Activated CD4-positive, alpha-beta T cell treated with anti-CD3 and anti-CD28 coated beads for 36 hours (primary cell): ENCODE data around the gene NOP56. TPM values are rescaled to one million over a fixed set of nuclear protein-coding genes. Genes with fewer than 3 reads are reported as not detected.

Source experiments
- ATAC-seq: fragments of 200-7000 bp; cut with Tn5 transposase; one replicate; pipeline ENCODE4 v1.10.0; 2021; ENCODE audit warnings: mild to moderate bottlenecking, moderate library complexity
- CTCF ChIA-PET: fragments of 350-600 bp; sonication (Branson Sonifier 250); formaldehyde crosslinking; loops from one replicate; lab custom pipeline; 2021; ENCODE audit warnings: antibody characterized with exemption; lab: Charles Lee
- POLR2A ChIA-PET: fragments of 350-600 bp; sonication (Branson Sonifier 250); formaldehyde crosslinking; loops from one replicate; lab custom pipeline; 2021; ENCODE audit warnings: antibody characterized with exemption, inconsistent platforms; lab: Charles Lee
- DNase-seq: peaks from one replicate; pipeline ENCODE4 v3.0.0-alpha.2; 2020
- H3K27ac Mint-ChIP-seq: one replicate; pipeline ENCODE4 v1.8.0; 2021; ENCODE audit warnings: mixed read lengths
- H3K27me3 Mint-ChIP-seq: one replicate; pipeline ENCODE4 v1.8.0; 2021; ENCODE audit warnings: mixed read lengths
- H3K36me3 Mint-ChIP-seq: one replicate; pipeline ENCODE4 v1.8.0; 2021; ENCODE audit warnings: low read depth, mixed read lengths
- H3K4me1 Mint-ChIP-seq: one replicate; pipeline ENCODE4 v1.8.0; 2021; ENCODE audit warnings: mixed read lengths
- H3K4me3 Mint-ChIP-seq: one replicate; pipeline ENCODE4 v1.8.0; 2021; ENCODE audit warnings: mild to moderate bottlenecking, moderate library complexity, mixed read lengths
- H3K9me3 Mint-ChIP-seq: one replicate; pipeline ENCODE4 v1.8.0; 2021; ENCODE audit warnings: low read depth, mixed read lengths
- intact Hi-C, 2 experiments: fragments of 100-400 bp; cut with DNase I in 1 of 2; cut with micrococcal nuclease in 1 of 2; formaldehyde crosslinking; loops; one replicate each; pipeline versions ENCODE4 v1.14.2 to v1.15.1; 2022 to 2024; cut with DNase I, micrococcal nuclease
- total RNA-seq, 2 experiments: library from RNA; stranded (reverse); gene quantifications; one replicate each; pipeline ENCODE4 v1.2.3, GENCODE V29; 2021

NOP56 gene
- total RNA-seq, 2 experiments from 2014 or later = 504 to 532 TPM

GRCh38 chr20:2687514-2687913 lies 35.1 kb downstream of the NOP56 start:
- Mint-ChIP-seq H3K4me3 (no peak overlapping the region), H3K4me1 (peaks cover 18% of the 10 kb centered on the region)

DNA sequence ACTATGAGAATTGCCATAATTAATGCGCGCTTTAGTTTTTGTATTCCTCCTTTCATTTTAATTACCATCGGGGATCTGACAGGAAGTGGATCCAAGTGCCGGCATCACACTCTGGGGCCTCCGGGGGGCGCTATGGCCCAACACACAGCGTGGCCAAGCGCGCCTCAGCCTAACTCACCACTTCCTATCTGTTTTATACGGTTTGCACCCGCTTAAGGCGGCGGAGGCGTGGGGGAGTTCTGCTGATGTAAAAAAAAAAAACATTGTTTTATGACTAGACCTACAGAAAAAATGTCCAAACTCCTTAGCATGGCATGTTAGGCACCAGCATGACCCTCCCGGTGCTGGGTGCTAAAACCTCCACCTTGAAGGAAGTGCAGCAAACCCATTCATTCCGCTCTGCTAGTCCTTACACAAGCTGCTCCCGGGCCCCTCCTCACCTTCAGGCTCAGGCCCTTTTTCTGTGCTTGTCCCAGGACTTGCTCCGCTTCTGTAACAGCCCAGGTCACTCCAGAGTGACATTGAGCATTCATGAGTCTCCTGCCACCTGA lies 35.7 kb downstream of the NOP56 start:
- CTCF ChIA-PET = interaction anchor here (0.6 to 5.8 kb wide), 28 partner anchors 8 to 966 kb away, joined by 3 to 71 read pairs (median 4); no protein-coding TSS in a partner anchor
- Mint-ChIP-seq H3K36me3 (no peaks in the 10 kb centered on the region), H3K27me3 (peaks cover 18% of the 10 kb centered on the region), H3K4me3 (no peak overlapping the region), H3K9me3 (no peaks in the 10 kb centered on the region), H3K27ac (peak overlapping the region; percentile 33), H3K4me1 (peaks cover 18% of the 10 kb centered on the region)
- ATAC-seq = peak; percentile 95
- intact Hi-C loops = loop anchor here (1.0 to 5.0 kb wide), 7 partner anchors 55 to 389 kb away; no protein-coding TSS in a partner anchor
- peak; percentile 91 for DNase-seq
- POLR2A ChIA-PET = interaction anchor here (1.0 kb wide), 1 partner anchor 184 kb away, joined by 3 read pairs; no protein-coding TSS in a partner anchor

More at GRCh38 chr20:2687514-2687913, 35.1 kb downstream of the NOP56 start:
- Mint-ChIP-seq H3K9me3 (no peaks in the 10 kb centered on the region), H3K27me3 (peaks cover 22% of the 10 kb centered on the region), H3K27ac (peak overlapping the region; percentile 33), H3K36me3 (no peaks in the 10 kb centered on the region)
- ChIA-PET CTCF (interaction anchor here (0.6 to 5.8 kb wide), 18 partner anchors 12 to 628 kb away, joined by 3 to 71 read pairs (median 4); no protein-coding TSS in a partner anchor), POLR2A (interaction anchor here (1.0 kb wide), 1 partner anchor 185 kb away, joined by 3 read pairs; no protein-coding TSS in a partner anchor)
- no peak for DNase-seq
- no peak for ATAC-seq
- intact Hi-C loops = loop anchor here in 1 of 2 experiments (5.0 kb wide), 1 partner anchor 390 kb away; no protein-coding TSS in a partner anchor

GRCh38 chr20:2690213-2690612 lies 37.8 kb downstream of the NOP56 start:
- POLR2A ChIA-PET = interaction anchor here (0.5 kb wide), 1 partner anchor 155 kb away, joined by 5 read pairs; no protein-coding TSS in a partner anchor
- no peak for ATAC-seq
- intact Hi-C loops = no loop called here

DNA sequence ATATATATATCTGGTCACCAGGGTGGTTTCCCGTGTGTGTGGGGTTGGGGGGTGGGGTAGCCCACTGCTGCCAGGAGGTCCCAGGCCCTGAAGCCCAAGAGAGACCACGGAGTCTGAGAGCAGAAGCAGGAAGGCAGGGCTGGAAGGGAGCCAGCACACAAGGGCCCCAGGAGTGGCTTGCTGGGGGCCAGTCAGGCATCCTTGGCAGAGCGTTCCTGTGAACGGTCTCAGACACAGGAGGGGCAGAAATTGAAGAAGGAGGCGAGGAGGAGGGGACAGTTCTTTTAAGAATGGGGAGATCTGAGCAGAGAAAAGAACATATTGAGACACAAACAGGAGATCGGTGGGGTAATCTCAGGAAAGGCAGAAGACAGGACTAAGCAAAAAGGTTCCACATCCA lies 38.3 kb downstream of the NOP56 start:
- H3K27ac Mint-ChIP-seq = no peak overlapping the region
- ATAC-seq (no peak), DNase-seq (no peak)
- ChIA-PET POLR2A (no interaction called here), CTCF (interaction anchor here (0.9 to 4.1 kb wide), 3 partner anchors 40 to 65 kb away, joined by 4 to 71 read pairs (median 30); no protein-coding TSS in a partner anchor)
- peaks cover 18% of the 10 kb centered on the region for H3K4me1 Mint-ChIP-seq
- no peaks in the 10 kb centered on the region for H3K36me3 Mint-ChIP-seq
- no peaks in the 10 kb centered on the region for H3K9me3 Mint-ChIP-seq
- H3K4me3 Mint-ChIP-seq = peak overlapping the region; percentile 78
- intact Hi-C loops = no loop called here
- peaks cover 33% of the 10 kb centered on the region for H3K27me3 Mint-ChIP-seq

More at GRCh38 chr20:2690213-2690612, 37.8 kb downstream of the NOP56 start:
- Mint-ChIP-seq H3K36me3 (no peaks in the 10 kb centered on the region), H3K27ac (no peak overlapping the region), H3K9me3 (no peaks in the 10 kb centered on the region), H3K27me3 (peaks cover 28% of the 10 kb centered on the region), H3K4me1 (peaks cover 18% of the 10 kb centered on the region), H3K4me3 (no peak overlapping the region)
- DNase-seq = no peak
- CTCF ChIA-PET = interaction anchor here (4.0 to 5.8 kb wide), 4 partner anchors 40 to 311 kb away, joined by 30 to 71 read pairs (median 38); no protein-coding TSS in a partner anchor

DNA sequence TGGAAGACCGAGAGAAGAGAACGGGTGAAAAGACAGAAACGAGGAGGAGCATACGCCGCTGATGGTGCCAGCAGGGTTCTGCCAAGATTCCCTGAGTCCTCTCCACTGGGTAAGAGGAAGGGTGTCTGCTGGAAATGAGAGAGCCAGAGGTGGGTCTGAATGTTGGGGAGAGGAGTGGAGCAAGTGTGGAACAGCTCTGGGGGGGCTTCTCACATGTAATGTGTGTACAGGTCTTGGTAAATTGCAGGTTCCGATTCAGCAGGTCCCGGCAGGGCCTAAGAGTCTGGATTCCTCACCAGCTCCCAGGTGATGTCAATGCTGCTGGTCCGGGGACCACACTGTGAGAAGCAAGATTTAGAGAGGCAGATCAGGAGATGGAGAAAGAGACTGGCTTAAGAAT lies 38.7 kb downstream of the NOP56 start:
- Mint-ChIP-seq H3K9me3 (no peaks in the 10 kb centered on the region), H3K4me3 (peak overlapping the region; percentile 78), H3K27ac (no peak overlapping the region), H3K27me3 (peaks cover 37% of the 10 kb centered on the region), H3K4me1 (peaks cover 18% of the 10 kb centered on the region), H3K36me3 (no peaks in the 10 kb centered on the region)
- DNase-seq (no peak), ATAC-seq (no peak)
- ChIA-PET POLR2A (interaction anchor here (0.5 kb wide), 1 partner anchor 233 kb away, joined by 3 read pairs; no protein-coding TSS in a partner anchor), CTCF (interaction anchor here (0.9 to 1.1 kb wide), 2 partner anchors 64 to 82 kb away, joined by 3 to 4 read pairs; no protein-coding TSS in a partner anchor)
- intact Hi-C loops = no loop called here

DNA sequence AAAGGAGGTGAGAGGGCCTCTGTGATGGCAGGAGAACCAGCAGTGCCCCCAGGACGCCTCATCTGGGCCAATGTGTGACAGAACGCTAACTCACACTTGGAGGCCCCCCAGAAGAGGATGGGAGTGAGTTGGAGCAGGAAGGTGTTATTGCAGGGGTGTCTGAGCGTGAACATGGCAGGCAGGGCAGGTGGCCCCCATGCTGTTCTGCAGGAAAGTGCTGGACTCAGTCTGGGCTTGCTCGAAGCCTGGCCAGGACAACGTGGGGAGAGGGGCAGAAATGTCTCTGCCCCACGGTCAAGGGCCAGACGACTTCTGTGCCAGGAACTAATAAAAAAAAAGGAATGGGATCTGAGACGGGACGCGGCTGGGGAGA lies 39.2 kb downstream of the NOP56 start:
- ATAC-seq (no peak), DNase-seq (no peak)
- Mint-ChIP-seq H3K36me3 (no peaks in the 10 kb centered on the region), H3K4me1 (peaks cover 18% of the 10 kb centered on the region), H3K9me3 (no peaks in the 10 kb centered on the region), H3K4me3 (peak overlapping the region; percentile 78), H3K27me3 (peaks cover 37% of the 10 kb centered on the region), H3K27ac (no peak overlapping the region)
- CTCF ChIA-PET = interaction anchor here (0.9 to 1.9 kb wide), 3 partner anchors 64 to 82 kb away, joined by 3 to 4 read pairs (median 4); no protein-coding TSS in a partner anchor
- intact Hi-C loops = loop anchor here in 1 of 2 experiments (1.0 kb wide), 1 partner anchor 182 kb away; the partner anchor contains the start of gene PTPRA
- POLR2A ChIA-PET = interaction anchor here (0.5 kb wide), 1 partner anchor 234 kb away, joined by 3 read pairs; no protein-coding TSS in a partner anchor

- Mint-ChIP-seq H3K9me3 (no peaks in the 10 kb centered on the region), H3K4me1 (peaks cover 18% of the 10 kb centered on the region), H3K27ac (peak within 1 kb of the TSS; percentile 73), H3K36me3 (no peaks in the 10 kb centered on the region), H3K27me3 (peaks cover 41% of the 10 kb centered on the region), H3K4me3 (peak within 1 kb of the TSS; percentile 78)
- ChIA-PET POLR2A (no interaction called here), CTCF (interaction anchor here (1.1 to 1.9 kb wide), 2 partner anchors 70 to 81 kb away, joined by 3 to 4 read pairs; no protein-coding TSS in a partner anchor)
- DNase-seq (peak; percentile 59), ATAC-seq (no peak)
- intact Hi-C loops = loop anchor here in 1 of 2 experiments (1.0 kb wide), 1 partner anchor 181 kb away; the partner anchor contains the start of gene PTPRA
Measured at GRCh38 chr20:2692036-2692885, 39.8 kb downstream of the NOP56 start, which contains the start of gene EBF4. TSS of gene EBF4 (plus strand) at chr20:2692780. CDS start at chr20:2693646, 866 bp downstream.

DNA sequence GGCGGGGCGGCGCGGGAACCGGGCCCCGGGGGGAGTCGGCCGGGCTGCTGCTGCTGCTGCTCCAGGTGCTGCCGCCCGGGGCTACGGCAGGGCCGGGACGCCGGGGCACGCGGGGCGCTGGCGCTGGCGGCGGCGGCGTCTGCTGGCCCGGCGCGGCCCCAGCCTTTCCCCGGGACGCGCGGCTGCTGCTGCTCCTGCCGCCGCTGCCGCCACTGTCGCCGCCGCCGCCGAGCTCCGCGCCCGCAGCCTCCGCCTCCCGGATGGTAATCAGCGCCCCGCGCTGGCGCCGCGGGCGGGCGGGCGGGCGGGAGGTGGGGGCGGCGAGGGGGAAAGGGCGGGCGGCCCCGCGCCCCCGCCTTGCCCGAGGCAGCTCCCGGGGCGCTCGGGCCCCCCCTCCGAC lies 40.5 kb downstream of the NOP56 start:
- Mint-ChIP-seq H3K36me3 (no peaks in the 10 kb centered on the region), H3K4me3 (no peak overlapping the region), H3K4me1 (peaks cover 17% of the 10 kb centered on the region), H3K27ac (no peak overlapping the region), H3K27me3 (peaks cover 41% of the 10 kb centered on the region), H3K9me3 (no peaks in the 10 kb centered on the region)
- POLR2A ChIA-PET = no interaction called here
- intact Hi-C loops = loop anchor here in 1 of 2 experiments (1.0 kb wide), 3 partner anchors 50 to 180 kb away; partner anchors contain the start of gene PTPRA
- ATAC-seq (peak; percentile 6), DNase-seq (peak; percentile 48)
- CTCF ChIA-PET = interaction anchor here (1.9 kb wide), 1 partner anchor 69 kb away, joined by 4 read pairs; no protein-coding TSS in a partner anchor

DNA sequence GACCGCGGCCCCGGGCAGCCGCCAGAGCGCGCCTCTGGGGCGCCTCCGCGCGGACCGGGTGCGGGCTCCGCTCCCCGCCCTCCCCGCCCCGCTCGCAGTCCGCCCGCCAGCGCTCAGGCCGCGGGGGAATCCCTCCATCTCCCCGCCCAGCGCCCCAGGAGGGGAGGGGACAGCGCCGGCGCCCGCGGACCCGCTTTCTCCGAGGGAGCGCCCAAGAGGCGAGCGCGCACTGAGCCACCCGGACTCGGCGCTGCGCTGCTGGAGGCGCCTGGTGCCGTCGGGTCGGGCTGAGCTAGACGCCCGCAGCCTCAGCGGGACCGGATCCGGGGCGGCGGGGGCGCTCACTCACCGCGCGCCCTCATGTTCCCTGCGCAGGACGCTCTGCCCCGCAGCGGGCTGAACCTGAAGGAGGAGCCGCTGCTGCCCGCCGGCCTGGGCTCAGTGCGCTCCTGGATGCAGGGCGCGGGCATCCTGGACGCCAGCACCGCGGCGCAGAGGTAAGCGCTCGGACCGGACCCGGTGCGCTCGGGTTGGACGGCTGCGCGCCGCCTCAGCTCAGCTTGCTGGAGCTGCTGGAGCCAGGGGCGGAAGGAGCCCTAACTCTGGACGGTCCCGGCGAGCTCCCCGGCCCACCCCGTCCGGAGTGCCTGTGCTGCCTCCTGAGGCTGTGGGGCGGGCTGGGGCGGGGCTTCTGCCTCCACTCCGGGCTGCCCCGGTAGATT lies 41.0 kb downstream of the NOP56 start:
- H3K4me3 Mint-ChIP-seq = no peak overlapping the region
- H3K4me1 Mint-ChIP-seq = peaks cover 11% of the 10 kb centered on the region
- DNase-seq (peak; percentile 71), ATAC-seq (peak; percentile 67)
- H3K36me3 Mint-ChIP-seq = no peaks in the 10 kb centered on the region
- CTCF ChIA-PET = interaction anchor here (0.6 to 1.9 kb wide), 4 partner anchors 19 to 69 kb away, joined by 3 to 4 read pairs (median 4); no protein-coding TSS in a partner anchor
- no peak overlapping the region for H3K27ac Mint-ChIP-seq
- POLR2A ChIA-PET = no interaction called here
- H3K9me3 Mint-ChIP-seq = no peaks in the 10 kb centered on the region
- H3K27me3 Mint-ChIP-seq = peaks cover 43% of the 10 kb centered on the region
- intact Hi-C loops = loop anchor here in 1 of 2 experiments (1.0 kb wide), 2 partner anchors 50 to 59 kb away; no protein-coding TSS in a partner anchor

DNA sequence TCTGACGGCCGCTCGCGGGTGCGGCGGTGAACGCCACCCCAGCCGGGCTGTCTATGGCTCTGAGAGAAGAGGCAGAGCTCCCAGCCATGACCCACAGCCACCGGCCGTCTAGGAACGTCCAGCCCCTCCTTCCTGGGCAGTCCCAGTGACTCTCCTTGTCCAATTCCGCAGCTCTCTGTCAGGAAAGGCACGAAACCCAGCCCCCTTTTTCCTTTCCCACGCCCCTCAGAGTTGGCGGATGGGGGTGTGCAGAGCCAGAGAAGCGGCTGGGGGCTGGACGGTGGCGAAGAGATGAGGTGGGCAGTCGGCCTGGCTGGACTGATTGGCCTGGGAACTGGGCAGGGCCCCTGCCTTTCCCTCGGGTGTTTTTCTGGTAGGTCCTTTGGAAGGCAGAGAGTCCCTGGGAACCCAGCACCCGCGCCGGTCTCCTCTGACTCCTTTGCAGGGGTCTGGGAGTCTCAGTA lies 41.6 kb downstream of the NOP56 start:
- peaks cover 9% of the 10 kb centered on the region for H3K4me1 Mint-ChIP-seq
- H3K27me3 Mint-ChIP-seq = peaks cover 44% of the 10 kb centered on the region
- POLR2A ChIA-PET = no interaction called here
- DNase-seq (no peak), ATAC-seq (no peak)
- intact Hi-C loops = no loop called here
- H3K27ac Mint-ChIP-seq = no peak overlapping the region
- H3K4me3 Mint-ChIP-seq = no peak overlapping the region
- H3K9me3 Mint-ChIP-seq = no peaks in the 10 kb centered on the region
- no peaks in the 10 kb centered on the region for H3K36me3 Mint-ChIP-seq
- CTCF ChIA-PET = interaction anchor here (0.5 to 1.7 kb wide), 7 partner anchors 20 to 288 kb away, joined by 3 to 5 read pairs (median 3); no protein-coding TSS in a partner anchor
